T47D (cell line): ENCODE measurements around the gene OR6J1.

Experiments
- DNase-seq, 2 experiments: peaks; one replicate each; pipeline versions ENCODE4 v3.0.0 to v3.0.0-alpha.2; 2011 to 2012; ENCODE audit warnings: low read depth in 1 of 2, low spot score in 1 of 2
- JUND ChIP-seq: IDR thresholded peaks from 2 replicates; pipeline ENCODE4 v1.6.1; 2012; ENCODE audit warnings: low read depth
- in situ Hi-C: cut with HindIII; loops from 2 replicates; pipeline ENCODE4 v1.10.0; 2016; ENCODE audit warnings: low sequenced_read_pairs, low pct_unique_long_range_greater_than_20kb

OR6J1 gene

GRCh38 chr14:22666203-22666893 is 22.2 kb upstream of the OR6J1 start:
- in situ Hi-C loops, result no loop called here
- no peak for TF ChIP-seq JUND
- DNase-seq, result no peak

GRCh38 chr14:22664261-22664660 is 20.1 kb upstream of the OR6J1 start:
- in situ Hi-C loops, result no loop called here
- DNase-seq, result peak in 1 of 2 experiments; percentile 47
- no peak for TF ChIP-seq JUND

- TF ChIP-seq JUND, result no peak
- no peak for DNase-seq
- in situ Hi-C loops, result no loop called here
Measured at GRCh38 chr14:22660654-22661053, 16.5 kb upstream of the OR6J1 start.

GRCh38 chr14:22658946-22659345 is 14.8 kb upstream of the OR6J1 start:
- DNase-seq, result no peak
- no peak for TF ChIP-seq JUND
- in situ Hi-C loops, result no loop called here

- no peak for TF ChIP-seq JUND
- in situ Hi-C loops, result no loop called here
- peak in 1 of 2 experiments; percentile 59 for DNase-seq
Measured at GRCh38 chr14:22657861-22658260, 13.7 kb upstream of the OR6J1 start.

- DNase-seq, result no peak
- in situ Hi-C loops, result no loop called here
- no peak for TF ChIP-seq JUND
Measured at GRCh38 chr14:22656945-22657731, 13.0 kb upstream of the OR6J1 start.

GRCh38 chr14:22656226-22656625 is 12.1 kb upstream of the OR6J1 start:
- in situ Hi-C loops, result no loop called here
- TF ChIP-seq JUND, result no peak
- no peak for DNase-seq

- in situ Hi-C loops, result no loop called here
- TF ChIP-seq JUND, result no peak
- peak; percentile 38 to 80 for DNase-seq
Measured at GRCh38 chr14:22653012-22653621, 9.0 kb upstream of the OR6J1 start.

- in situ Hi-C loops, result no loop called here
- TF ChIP-seq JUND, result no peak
- DNase-seq, result no peak
Measured at GRCh38 chr14:22651586-22651985, 7.4 kb upstream of the OR6J1 start.

- DNase-seq, result peak in 1 of 2 experiments; percentile 72
- in situ Hi-C loops, result no loop called here
- no peak for TF ChIP-seq JUND
Measured at GRCh38 chr14:22650960-22651521, 6.9 kb upstream of the OR6J1 start.

GRCh38 chr14:22650046-22650739 is 6.0 kb upstream of the OR6J1 start:
- no peak for TF ChIP-seq JUND
- in situ Hi-C loops, result no loop called here
- DNase-seq, result peak in 1 of 2 experiments; percentile 53

GRCh38 chr14:22648506-22648905 is 4.4 kb upstream of the OR6J1 start:
- TF ChIP-seq JUND, result no peak
- no peak for DNase-seq
- in situ Hi-C loops, result no loop called here
